ENCODE data around the gene LRMDA. TPM values are rescaled to one million over a fixed set of nuclear protein-coding genes. Genes with fewer than 3 reads are reported as not detected.

The LRMDA gene
- total RNA-seq, 3 donors from 2014 or later (not counting 1 experiment from before 2014, with no cell fraction given) = 1.4 to 2.4 (median 2.1) TPM

GRCh38 chr10:76231286-76231934 is 800.0 kb downstream of the LRMDA start:
- intact Hi-C loops (cut with micrococcal nuclease) = no loop called here

GRCh38 chr10:76234499-76235226 is 803.2 kb downstream of the LRMDA start:
- Histone ChIP-seq H3K27me3 (ENCODE audit: control insufficient read depth, insufficient read depth, low read length) (no peaks in the 10 kb centered on the region), H3K36me3 (ENCODE audit: control insufficient read depth, insufficient read depth, low read length) (no peaks in the 10 kb centered on the region), H3K4me3 (ENCODE audit: low read length) (no peak overlapping the region), H3K27ac (ENCODE audit: low read length) (no peak overlapping the region), H3K4me1 (ENCODE audit: control insufficient read depth, insufficient read depth, low read length) (no peaks in the 10 kb centered on the region), H3K9me3 (ENCODE audit: control insufficient read depth, insufficient read depth, low read length) (no peaks in the 10 kb centered on the region)
- no peaks in the 10 kb centered on the region for H3K4me1 Mint-ChIP-seq
- WGBS (ENCODE audit: insufficient coverage) = 96% methylated on average over 3 of the region's 4 CpGs
- H3K27ac Mint-ChIP-seq = no peak overlapping the region
- H3K36me3 Mint-ChIP-seq = no peaks in the 10 kb centered on the region
- DNase-seq (no peak), ATAC-seq (no peak)
- peaks cover 2 to 3% of the 10 kb centered on the region in 2 donors for H3K9me3 Mint-ChIP-seq
- no peak overlapping the region for H3K4me3 Mint-ChIP-seq
- H3K27me3 Mint-ChIP-seq (ENCODE audit: low read depth in 2 of 2) = no peaks in the 10 kb centered on the region
- intact Hi-C loops (cut with micrococcal nuclease) = no loop called here
- no peak for TF ChIP-seq CTCF (IDR thresholded peaks at IDR 0.05)

More at GRCh38 chr10:76231286-76231934, 800.0 kb downstream of the LRMDA start:
- H3K27me3 ChIP-seq (ENCODE audit: control insufficient read depth, insufficient read depth, low read length) = no peaks in the 10 kb centered on the region
- no peak overlapping the region for H3K27ac Mint-ChIP-seq
- no peaks in the 10 kb centered on the region for H3K9me3 ChIP-seq (ENCODE audit: control insufficient read depth, insufficient read depth, low read length)
- H3K36me3 Mint-ChIP-seq = no peaks in the 10 kb centered on the region
- no peaks in the 10 kb centered on the region for H3K4me1 Mint-ChIP-seq
- no peak for TF ChIP-seq CTCF (IDR thresholded peaks at IDR 0.05)
- H3K4me1 ChIP-seq (ENCODE audit: control insufficient read depth, insufficient read depth, low read length) = no peaks in the 10 kb centered on the region
- H3K4me3 ChIP-seq (ENCODE audit: low read length) = no peak overlapping the region
- H3K36me3 ChIP-seq (ENCODE audit: control insufficient read depth, insufficient read depth, low read length) = no peaks in the 10 kb centered on the region
- H3K27ac ChIP-seq (ENCODE audit: low read length) = no peak overlapping the region
- no peak for DNase-seq
- no peaks in the 10 kb centered on the region for H3K9me3 Mint-ChIP-seq
- WGBS (ENCODE audit: insufficient coverage) = 45% methylated on average over 2 of the region's 2 CpGs
- H3K4me3 Mint-ChIP-seq = no peak overlapping the region
- no peak for ATAC-seq
- no peaks in the 10 kb centered on the region for H3K27me3 Mint-ChIP-seq (ENCODE audit: low read depth in 2 of 2)

GRCh38 chr10:76236356-76236755 is 804.9 kb downstream of the LRMDA start:
- DNase-seq = no peak
- Histone ChIP-seq H3K9me3 (ENCODE audit: control insufficient read depth, insufficient read depth, low read length) (no peaks in the 10 kb centered on the region), H3K27me3 (ENCODE audit: control insufficient read depth, insufficient read depth, low read length) (no peaks in the 10 kb centered on the region), H3K4me1 (ENCODE audit: control insufficient read depth, insufficient read depth, low read length) (no peaks in the 10 kb centered on the region), H3K36me3 (ENCODE audit: control insufficient read depth, insufficient read depth, low read length) (no peaks in the 10 kb centered on the region), H3K4me3 (ENCODE audit: low read length) (no peak overlapping the region), H3K27ac (ENCODE audit: low read length) (no peak overlapping the region)
- intact Hi-C loops (cut with micrococcal nuclease) = no loop called here
- Mint-ChIP-seq H3K9me3 (peaks cover 2 to 4% of the 10 kb centered on the region in 2 donors), H3K4me1 (no peaks in the 10 kb centered on the region), H3K4me3 (no peak overlapping the region), H3K27me3 (ENCODE audit: low read depth in 2 of 2) (no peaks in the 10 kb centered on the region), H3K36me3 (no peaks in the 10 kb centered on the region), H3K27ac (no peak overlapping the region)
- no peak for ATAC-seq
- no peak for TF ChIP-seq CTCF (IDR thresholded peaks at IDR 0.05)
- 29% methylated on average over 1 of the region's 2 CpGs for WGBS (ENCODE audit: insufficient coverage)

Measured in natural killer cell (primary cell).